GM19467 (cell line): Measurements from ENCODE around the gene RGS3.
"Not testable (repeated sequence)": the region's sequence is repeated elsewhere in the genome, so short reads cannot be mapped to it uniquely, and the experiment has no call there.

ENCODE experiments used
- ATAC-seq: cut with Tn5 transposase; IDR thresholded peaks from one replicate; pipeline ENCODE4 v1.9.1; 2021; ENCODE audit warnings: mild to moderate bottlenecking, moderate library complexity; ENCODE audit not compliant: unreplicated experiment

RGS3 gene

GRCh38 chr9:113486327-113486726, 22.8 kb downstream of the RGS3 start:
- no peak for ATAC-seq

DNA sequence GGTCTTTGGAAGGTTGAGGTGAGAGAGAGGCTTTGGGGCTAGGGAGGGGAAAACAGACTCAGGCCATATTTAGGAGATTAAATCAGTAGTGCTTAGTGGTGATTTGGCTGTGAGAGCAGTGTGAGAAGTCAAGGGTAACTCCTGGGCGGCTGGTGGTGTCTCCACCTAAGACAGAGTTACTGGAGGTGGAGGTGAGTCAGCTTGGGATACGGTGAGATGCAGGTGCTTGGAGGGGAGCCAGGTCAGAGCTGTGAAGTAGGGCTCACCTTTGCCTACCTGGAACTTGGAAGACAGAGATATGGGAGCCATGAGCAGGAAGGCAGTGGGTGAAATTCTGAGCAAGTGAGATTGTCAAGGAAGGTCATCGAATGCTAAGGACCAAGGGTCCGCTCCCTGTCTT, 24.5 kb downstream of the RGS3 start:
- no peak for ATAC-seq

GRCh38 chr9:113488490-113488889, 25.0 kb downstream of the RGS3 start:
- ATAC-seq = no peak

DNA sequence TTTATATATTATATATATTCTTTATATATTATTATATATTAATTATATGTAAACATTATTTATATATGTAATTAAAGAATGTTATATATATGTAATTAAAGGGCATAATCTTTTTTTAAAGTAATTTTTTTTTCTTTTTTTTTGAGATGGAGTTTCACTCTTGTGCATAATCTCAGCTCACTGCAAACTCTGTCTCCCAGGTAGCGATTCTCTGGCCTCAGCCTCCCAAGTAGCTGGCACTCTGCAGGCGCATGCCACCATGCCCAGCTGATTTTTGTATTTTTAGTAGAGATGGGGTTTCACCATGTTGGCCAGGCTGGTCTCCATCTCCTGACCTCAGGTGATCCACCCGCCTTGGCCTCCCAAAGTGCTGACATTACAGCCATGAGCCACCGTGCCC, 27.6 kb downstream of the RGS3 start:
- not testable (repeated sequence) for ATAC-seq

DNA sequence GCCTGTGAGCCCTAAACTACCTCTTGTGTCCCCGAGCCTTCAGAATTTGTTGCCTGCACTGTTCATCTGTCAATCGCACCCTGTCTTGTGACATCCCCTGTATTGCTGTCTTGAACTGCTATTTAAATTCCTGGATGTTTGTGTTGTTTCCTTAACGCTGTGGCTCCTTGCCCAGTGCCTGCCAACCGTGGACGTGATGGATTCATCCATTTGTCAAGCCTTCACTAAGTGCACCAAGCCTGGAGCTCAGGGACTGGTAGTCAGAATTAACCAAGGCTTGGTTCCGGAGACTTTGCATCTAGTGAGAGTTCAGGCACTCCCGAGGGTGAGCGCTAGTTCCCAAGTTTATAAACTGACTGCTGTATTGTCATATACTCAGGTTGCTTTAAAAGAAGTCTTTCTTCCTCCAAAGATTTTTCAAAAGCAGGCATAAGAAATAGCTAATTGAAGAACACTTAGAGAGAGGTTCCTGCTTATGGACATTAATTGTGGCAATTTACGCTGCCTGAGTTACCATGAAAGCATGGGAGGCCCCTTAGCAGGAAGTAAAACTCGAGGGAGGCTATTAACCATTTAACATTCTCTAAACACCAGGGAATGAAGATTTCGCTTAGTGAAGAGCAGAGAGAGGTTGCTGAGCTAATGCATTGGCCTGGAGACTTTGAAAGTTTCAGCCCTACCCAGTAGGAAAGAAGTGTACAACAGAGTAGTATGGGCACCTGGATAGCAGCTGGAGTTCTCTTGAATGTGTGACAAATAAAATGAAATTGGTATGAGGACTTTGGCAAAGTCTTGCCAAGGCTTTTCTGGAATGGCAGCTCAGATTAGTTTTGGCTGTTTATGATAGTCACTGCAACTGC, 29.0 kb downstream of the RGS3 start:
- no peak for ATAC-seq

DNA sequence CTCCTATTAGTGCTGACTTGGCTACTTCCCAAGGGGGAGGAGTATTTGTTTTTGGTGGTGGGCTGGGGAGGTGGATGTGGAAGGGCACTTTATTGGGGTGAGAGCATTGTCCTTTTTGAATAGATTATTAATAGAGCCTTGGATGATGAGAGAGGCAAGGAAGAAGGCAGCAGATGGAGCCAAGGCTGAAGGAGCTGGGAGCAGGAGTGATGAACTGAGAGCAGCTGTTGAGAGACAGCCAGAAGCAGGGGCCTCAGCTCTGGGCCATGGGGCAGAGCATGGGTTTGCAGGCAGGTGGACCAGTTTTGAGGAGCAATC, 29.6 kb downstream of the RGS3 start:
- ATAC-seq = no peak

DNA sequence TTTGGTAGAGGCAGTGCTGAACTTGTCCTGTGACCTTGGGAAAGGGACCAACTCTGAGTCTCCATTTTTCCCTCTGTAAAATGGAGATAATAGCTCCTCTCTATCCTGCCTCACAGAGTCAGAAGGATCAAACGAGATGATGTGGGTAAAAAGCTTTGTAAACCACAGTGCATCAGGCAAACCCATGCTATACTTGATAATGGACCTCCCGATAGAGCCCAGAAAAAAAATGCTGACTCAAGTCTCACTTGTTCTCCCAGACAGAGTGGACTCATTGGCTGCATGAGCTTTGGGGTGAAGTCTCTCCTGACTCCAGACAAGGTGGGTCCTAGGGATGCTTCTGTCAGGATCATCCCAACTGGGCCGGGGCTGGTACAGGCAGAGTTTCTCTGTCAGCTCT, 32.0 kb downstream of the RGS3 start:
- no peak for ATAC-seq

DNA sequence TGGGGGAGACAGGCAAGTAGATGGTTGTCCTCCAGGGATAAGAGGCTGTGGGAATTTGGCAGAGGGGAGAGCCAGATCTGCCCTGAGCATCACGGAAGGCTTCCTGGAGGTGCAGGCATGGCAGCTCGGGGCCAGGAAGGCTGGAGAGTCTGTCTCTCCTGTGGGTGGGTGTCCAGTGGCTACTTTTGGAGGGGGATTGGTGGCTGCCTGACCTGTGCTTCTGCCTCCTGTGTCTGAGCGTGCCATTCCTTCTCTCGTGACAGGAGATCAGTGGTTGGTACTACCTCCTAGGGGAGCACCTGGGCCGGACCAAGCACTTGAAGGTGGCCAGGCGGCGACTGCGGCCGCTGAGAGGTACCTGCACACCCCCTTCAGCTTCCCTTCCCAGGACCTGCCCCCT, 33.5 kb downstream of the RGS3 start:
- ATAC-seq = no peak

DNA sequence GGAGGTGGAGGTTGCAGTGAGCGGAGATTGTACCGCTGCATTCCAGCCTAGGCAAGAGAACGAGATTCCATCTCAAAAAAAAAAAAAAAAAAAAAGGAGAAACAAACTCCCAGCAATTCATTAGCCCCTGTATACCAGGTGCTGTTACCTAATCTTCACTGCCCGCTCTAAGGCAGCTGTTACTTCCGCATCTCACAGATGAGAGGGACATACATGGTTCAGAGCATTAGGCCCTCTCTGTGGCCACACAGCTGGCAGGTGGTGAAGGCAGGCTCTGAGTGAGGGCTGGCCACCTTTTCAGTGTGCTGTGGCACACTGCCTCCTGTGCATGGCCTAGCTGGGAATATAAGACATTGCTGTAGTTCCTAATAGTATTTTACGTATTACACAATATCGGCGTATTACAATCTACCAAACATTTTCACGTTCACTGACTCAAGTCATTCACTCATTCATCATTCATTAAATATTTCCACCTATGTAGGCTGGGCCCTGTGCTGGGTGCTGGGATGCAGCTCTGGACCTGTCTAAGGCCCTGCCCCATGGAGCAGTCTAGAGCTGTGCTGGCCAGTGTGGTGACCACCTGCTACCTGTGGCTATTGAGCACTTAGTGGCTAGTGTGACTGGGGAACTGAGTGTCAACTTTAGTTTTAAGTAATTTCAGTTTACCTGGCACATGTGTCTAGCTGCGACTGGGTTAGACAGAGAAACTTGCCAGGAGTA, 35.8 kb downstream of the RGS3 start:
- ATAC-seq = no peak

DNA sequence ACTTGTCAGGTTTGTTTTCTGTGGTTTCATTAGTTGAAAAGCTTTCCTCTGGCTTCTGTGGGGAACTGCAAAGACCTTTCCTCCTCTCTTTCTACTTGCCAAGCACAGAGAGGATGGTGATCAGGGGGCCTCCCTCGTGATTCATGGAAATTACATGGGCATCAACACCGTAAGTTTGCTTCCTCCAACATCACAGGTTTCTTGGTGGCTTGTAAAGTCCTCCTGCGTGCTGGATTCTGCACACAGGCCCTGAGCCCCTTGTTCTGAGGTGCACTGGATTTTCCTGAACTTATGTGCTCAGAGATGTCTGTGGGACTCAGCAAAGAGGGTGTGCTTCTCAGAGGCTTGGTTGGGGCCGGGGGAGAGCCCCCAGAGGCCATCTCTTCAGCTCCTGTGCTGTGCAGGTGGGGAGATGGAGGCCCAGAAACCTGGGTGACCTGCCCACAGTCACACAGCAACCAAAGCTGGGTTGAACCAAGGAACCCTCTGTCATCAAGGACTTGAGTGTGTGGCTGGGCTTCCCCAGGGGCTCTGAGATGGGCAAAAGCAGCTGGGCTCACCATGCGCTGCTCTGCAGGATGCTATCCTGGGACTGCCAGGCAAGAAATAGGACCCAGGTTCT, 36.5 kb downstream of the RGS3 start:
- ATAC-seq = no peak

DNA sequence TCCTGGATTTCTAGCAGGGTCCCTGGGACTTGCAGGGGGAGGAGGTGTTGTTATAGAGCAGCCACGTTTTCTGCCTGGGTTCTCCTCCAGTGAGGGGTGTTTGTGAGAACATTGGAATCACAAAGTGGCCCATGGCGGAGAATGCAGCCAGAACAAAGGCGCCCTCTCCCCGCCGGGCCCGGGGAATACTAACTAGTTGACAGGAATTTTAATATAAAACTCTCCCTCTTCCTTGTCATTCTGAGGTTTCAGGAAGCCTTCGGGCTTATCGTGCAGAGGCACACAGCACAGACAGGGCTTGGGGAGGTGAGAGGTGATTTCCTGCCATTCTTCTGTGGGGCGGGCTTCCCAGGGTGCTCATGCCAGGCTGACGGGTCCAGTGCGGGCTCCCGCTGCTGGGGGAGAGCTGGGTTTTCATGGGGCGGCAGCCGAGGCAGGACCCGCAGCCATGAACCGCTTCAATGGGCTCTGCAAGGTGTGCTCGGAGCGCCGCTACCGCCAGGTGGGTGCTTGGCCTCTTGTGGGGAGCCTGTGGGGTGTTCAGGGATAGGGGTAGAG, 37.7 kb downstream of the RGS3 start:
- ATAC-seq = no peak

GRCh38 chr9:113501852-113502251, 38.3 kb downstream of the RGS3 start:
- ATAC-seq = no peak

GRCh38 chr9:113502427-113503034, 39.0 kb downstream of the RGS3 start:
- ATAC-seq = no peak

- ATAC-seq = no peak
Observed at GRCh38 chr9:113503131-113503541, 39.6 kb downstream of the RGS3 start.

GRCh38 chr9:113503613-113504211, 40.2 kb downstream of the RGS3 start:
- no peak for ATAC-seq

DNA sequence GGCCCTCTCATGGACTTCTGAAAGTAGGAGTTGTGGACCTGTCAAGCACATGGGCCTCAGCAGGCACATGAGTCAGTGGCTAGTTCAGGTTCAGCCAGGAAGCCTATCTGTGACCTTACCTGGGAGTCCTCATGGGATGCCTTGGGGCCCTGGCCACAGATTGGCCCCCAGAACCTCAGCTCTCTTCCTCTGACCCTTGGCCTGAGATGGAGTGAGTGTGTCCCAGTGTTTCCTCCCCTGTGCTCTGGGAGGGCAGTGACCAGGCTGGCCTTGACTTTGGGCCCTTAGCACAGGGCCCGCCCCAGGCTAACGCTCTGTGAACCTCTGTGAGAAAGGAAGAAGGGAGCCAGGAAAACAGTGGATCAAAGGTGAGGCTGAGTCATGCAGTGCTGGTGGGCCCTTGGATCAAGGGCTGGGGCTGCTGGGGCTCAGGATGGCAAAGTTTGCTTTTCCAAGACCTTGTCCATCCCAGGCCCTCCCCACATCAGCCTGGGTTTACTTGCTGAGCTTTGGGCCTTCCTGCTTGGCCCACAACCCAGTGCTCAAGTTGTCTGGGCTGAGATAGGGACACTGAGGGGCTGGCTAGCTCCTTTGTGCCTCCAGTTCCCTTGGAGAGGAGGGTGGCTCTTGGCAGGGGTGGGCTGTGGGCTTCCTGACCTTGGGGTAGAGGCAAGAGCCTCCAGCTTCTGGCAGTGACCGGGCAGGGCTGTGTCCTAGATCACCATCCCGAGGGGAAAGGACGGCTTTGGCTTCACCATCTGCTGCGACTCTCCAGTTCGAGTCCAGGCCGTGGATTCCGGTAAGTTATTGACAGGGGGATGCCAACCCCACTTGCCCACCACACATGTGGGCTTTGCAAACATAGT, 41.4 kb downstream of the RGS3 start:
- no peak for ATAC-seq

- ATAC-seq = no peak
Observed at GRCh38 chr9:113506090-113506589, 42.6 kb downstream of the RGS3 start.

- ATAC-seq = no peak
Observed at GRCh38 chr9:113507256-113507655, 43.7 kb downstream of the RGS3 start.

DNA sequence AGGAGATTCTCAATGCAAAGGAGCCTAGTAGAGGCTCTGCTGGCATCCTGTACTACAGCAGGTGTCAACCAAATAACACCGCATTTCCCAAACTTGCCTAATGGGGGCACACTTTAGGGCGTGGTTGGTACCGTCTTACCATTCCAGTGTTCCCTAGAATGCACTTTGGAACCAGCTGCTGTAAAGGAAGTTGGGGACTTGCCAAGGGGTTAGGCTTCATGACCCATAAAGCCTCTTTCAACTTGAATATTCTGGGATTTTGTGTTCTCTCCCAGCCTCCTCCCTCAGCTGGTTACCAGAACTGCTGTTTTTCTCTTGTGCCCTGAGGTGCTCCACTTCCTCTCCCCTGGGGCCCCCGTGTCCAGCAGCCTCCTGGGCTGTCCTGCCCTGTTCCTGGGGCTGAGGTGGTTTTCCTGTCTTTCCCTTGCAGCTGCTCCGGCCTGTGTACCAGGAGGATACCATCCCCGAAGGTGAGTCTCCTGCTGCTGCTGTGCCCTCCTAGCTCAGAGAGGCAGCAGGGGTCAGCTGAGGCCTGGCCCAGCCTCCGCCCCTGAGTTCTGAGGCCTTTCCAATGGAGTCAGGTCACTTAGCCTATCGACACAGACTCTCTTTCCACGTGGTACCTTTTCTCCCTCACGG, 44.7 kb downstream of the RGS3 start:
- ATAC-seq = no peak
